GM23248 (cell line): ENCODE measurements around the gene DNAH2. TPM values are rescaled to one million over a fixed set of nuclear protein-coding genes. Genes with fewer than 3 reads are reported as not detected.

Experiments used
- DNase-seq: peaks from one replicate; pipeline ENCODE4 v3.0.0-alpha.2; 2015
- H2AFZ ChIP-seq: fragments of 200-600 bp; sonication (generic); 2 replicates; pipeline ENCODE4 v1.6.1; 2016; ENCODE audit warnings: antibody characterized with exemption
- H3F3A ChIP-seq: fragments of 200-600 bp; sonication (generic); 2 replicates; pipeline ENCODE4 v1.6.1; 2016; ENCODE audit warnings: mild to moderate bottlenecking, antibody characterized with exemption, mixed run types; ENCODE audit not compliant: insufficient read depth
- H3K27ac ChIP-seq: fragments of 200-600 bp; sonication (generic); 2 replicates; pipeline ENCODE4 v1.5.1; 2016; ENCODE audit warnings: mild to moderate bottlenecking
- H3K27me3 ChIP-seq: fragments of 200-600 bp; sonication (generic); replicated peaks from 2 replicates; pipeline ENCODE4 v1.6.1; 2016; ENCODE audit warnings: mild to moderate bottlenecking; ENCODE audit not compliant: insufficient read depth
- H3K36me3 ChIP-seq: fragments of 200-600 bp; sonication (generic); 2 replicates; pipeline ENCODE4 v1.6.1; 2016; ENCODE audit warnings: low read depth, mild to moderate bottlenecking
- H3K4me1 ChIP-seq: fragments of 200-600 bp; sonication (generic); 2 replicates; pipeline ENCODE4 v1.6.1; 2016; ENCODE audit warnings: mild to moderate bottlenecking; ENCODE audit not compliant: insufficient read depth
- H3K4me2 ChIP-seq: fragments of 200-600 bp; sonication (generic); one replicate; pipeline ENCODE4 v1.6.1; 2016; ENCODE audit warnings: mild to moderate bottlenecking; ENCODE audit not compliant: unreplicated experiment
- H3K4me3 ChIP-seq: fragments of 200-600 bp; sonication (generic); 2 replicates; pipeline ENCODE4 v1.5.1; 2016; ENCODE audit warnings: mild to moderate bottlenecking
- H3K79me2 ChIP-seq: fragments of 200-600 bp; sonication (generic); 2 replicates; pipeline ENCODE4 v1.6.1; 2016; ENCODE audit warnings: mild to moderate bottlenecking; ENCODE audit not compliant: insufficient read depth
- H3K9ac ChIP-seq: fragments of 200-600 bp; sonication (generic); 2 replicates; pipeline ENCODE4 v1.6.1; 2016; ENCODE audit warnings: mild to moderate bottlenecking
- H3K9me2 ChIP-seq: fragments of 200-600 bp; sonication (generic); 2 replicates; pipeline ENCODE4 v1.6.1; 2016; ENCODE audit warnings: mixed run types, mild to moderate bottlenecking, moderate library complexity; ENCODE audit not compliant: insufficient read depth
- H3K9me3 ChIP-seq: fragments of 200-600 bp; sonication (generic); one replicate; pipeline ENCODE4 v1.6.1; 2017; ENCODE audit warnings: low read depth
- H4K20me1 ChIP-seq: fragments of 200-600 bp; sonication (generic); 2 replicates; pipeline ENCODE4 v1.6.0; 2016; ENCODE audit not compliant: insufficient read depth
- EZH2 ChIP-seq: fragments of 200-600 bp; sonication (generic); IDR thresholded peaks from 2 replicates; pipeline ENCODE4 v1.6.1; 2018; ENCODE audit warnings: antibody characterized with exemption, mild to moderate bottlenecking; ENCODE audit not compliant: insufficient read depth, poor library complexity, severe bottlenecking
- EZH2phosphoT487 ChIP-seq: fragments of 200-600 bp; sonication (generic); IDR thresholded peaks from 2 replicates; pipeline ENCODE4 v1.6.1; 2018; ENCODE audit warnings: antibody characterized with exemption, moderate library complexity, mild to moderate bottlenecking, low read depth; ENCODE audit not compliant: insufficient read depth
- WGBS, 2 experiments: methylation state at CpG; one replicate each; pipeline ENCODE4 v1.1.6; 2015 to 2017; ENCODE audit warnings: low lambda C conversion rate in 2 of 2, low coverage in 1 of 2; ENCODE audit errors: missing lambda C conversion rate in 2 of 2; 5-methylcytosine and 5-hydroxymethylcytosine counted together
- in situ Hi-C: fragments of 300-500 bp; cut with MboI; formaldehyde crosslinking; loops from 2 replicates; pipeline ENCODE4 v1.15.0; 2020
- polyA plus RNA-seq: library from polyadenylated mRNA; unstranded; fragments of >200 nt; fragmentation: Nextera tagmentation; extraction: Ambion mirVana; gene quantifications from 2 replicates; pipeline ENCODE4 v1.2.1, GENCODE V29; 2016
- total RNA-seq: library from RNA; depleted of rRNA; stranded (reverse); fragments of >200 nt; shearing (Covaris generic); gene quantifications from 2 replicates; pipeline ENCODE4 v1.2.3, GENCODE V29; 2014

The DNAH2 gene
- total and polyA plus RNA-seq, 2 experiments from 2014 or later = not detected

DNA sequence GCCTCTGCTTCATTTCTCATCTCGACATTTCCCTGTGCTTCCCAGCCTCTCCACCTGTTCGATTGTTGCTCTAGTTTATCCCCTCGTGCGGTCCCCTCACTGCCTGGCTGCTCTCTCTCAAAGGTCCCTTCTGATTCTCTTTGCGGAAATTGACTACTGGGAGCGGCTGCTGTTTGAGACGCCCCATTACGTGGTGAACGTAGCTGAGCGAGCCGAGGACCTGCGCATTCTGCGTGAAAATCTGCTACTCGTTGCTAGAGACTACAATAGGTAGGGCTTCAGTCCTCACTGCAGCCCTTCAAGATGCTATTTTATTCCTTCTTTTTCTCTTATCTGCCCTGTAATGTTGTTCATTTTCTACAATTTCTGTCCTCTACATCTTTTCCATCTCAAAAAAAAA lies 39.4 kb downstream of the DNAH2 start:
- Histone ChIP-seq H3K4me2 (no peak overlapping the region), H3K4me3 (no peak overlapping the region), H2AFZ (no peak overlapping the region), H3K27ac (no peak overlapping the region), H3K9me3 (no peaks in the 10 kb centered on the region), H3K79me2 (no peaks in the 10 kb centered on the region), H4K20me1 (no peaks in the 10 kb centered on the region), H3K9me2 (no peaks in the 10 kb centered on the region), H3K36me3 (no peaks in the 10 kb centered on the region), H3K9ac (no peak overlapping the region), H3F3A (no peaks in the 10 kb centered on the region), H3K4me1 (no peaks in the 10 kb centered on the region; the same call in 1 of the 2 replicates), H3K27me3 (no peaks in the 10 kb centered on the region)
- 84 to 87% methylated on average over 14 of the region's 14 CpGs for WGBS, 2 experiments
- no peak for DNase-seq
- TF ChIP-seq EZH2phosphoT487 (no peak), EZH2 (no peak)
- in situ Hi-C loops = no loop called here

DNA sequence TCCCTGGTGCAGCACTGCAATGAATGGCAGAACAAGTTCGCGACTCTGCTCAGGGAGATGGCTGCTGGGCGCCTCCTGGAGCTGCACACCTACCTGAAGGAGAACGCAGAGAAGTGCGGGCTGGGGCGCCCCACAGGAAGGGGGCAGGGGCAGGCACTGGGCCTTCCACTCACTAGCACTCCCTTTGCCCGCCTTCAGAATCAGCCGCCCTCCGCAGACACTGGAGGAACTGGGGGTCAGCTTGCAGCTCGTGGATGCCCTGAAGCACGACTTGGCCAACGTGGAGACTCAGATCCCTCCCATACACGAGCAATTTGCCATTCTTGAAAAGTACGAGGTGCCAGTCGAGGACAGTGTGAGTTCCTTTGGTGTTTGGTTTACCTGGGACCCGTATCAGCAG lies 46.4 kb downstream of the DNAH2 start:
- Histone ChIP-seq H3K79me2 (no peaks in the 10 kb centered on the region), H3K4me3 (no peak overlapping the region), H4K20me1 (no peaks in the 10 kb centered on the region), H3K9me3 (no peaks in the 10 kb centered on the region), H3F3A (no peaks in the 10 kb centered on the region), H3K36me3 (no peaks in the 10 kb centered on the region), H3K27me3 (peaks cover 3% of the 10 kb centered on the region; the same call in 1 of the 2 replicates), H3K4me1 (no peaks in the 10 kb centered on the region), H3K9ac (no peak overlapping the region), H2AFZ (no peak overlapping the region), H3K4me2 (no peak overlapping the region), H3K27ac (no peak overlapping the region), H3K9me2 (no peaks in the 10 kb centered on the region)
- no peak for DNase-seq
- 72 to 76% methylated on average over 14 to 16 of the region's 16 CpGs for WGBS, 2 experiments
- TF ChIP-seq EZH2phosphoT487 = no peak
- no peak for TF ChIP-seq EZH2
- in situ Hi-C loops = no loop called here

DNA sequence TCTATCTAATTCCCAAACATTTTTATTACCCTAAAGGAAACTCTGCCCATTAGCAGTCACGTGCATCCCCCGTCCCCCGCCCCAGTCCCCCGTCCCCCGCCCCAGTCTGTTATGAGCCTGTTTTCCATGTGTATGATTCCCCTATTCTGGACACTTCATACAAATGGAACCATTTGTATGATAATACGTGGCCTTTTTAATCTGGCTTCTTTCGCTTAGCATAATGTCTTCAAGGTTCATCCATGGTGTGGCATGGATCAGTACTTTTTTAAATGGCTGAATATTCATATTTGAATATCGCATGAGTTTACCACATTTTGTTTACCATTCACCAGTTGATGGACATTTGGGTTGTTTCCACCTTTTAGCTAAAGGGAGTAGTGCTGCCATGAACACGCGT lies 49.5 kb downstream of the DNAH2 start:
- Histone ChIP-seq H3K9me2 (no peaks in the 10 kb centered on the region), H3K27me3 (peaks cover 4% of the 10 kb centered on the region; the same call in 1 of the 2 replicates), H3K79me2 (no peaks in the 10 kb centered on the region), H3K4me2 (no peak overlapping the region), H3K36me3 (no peaks in the 10 kb centered on the region), H2AFZ (no peak overlapping the region), H3K27ac (no peak overlapping the region), H3K9ac (no peak overlapping the region), H3K4me3 (no peak overlapping the region), H3K4me1 (no peaks in the 10 kb centered on the region), H3F3A (no peaks in the 10 kb centered on the region), H4K20me1 (no peaks in the 10 kb centered on the region), H3K9me3 (no peaks in the 10 kb centered on the region)
- in situ Hi-C loops = no loop called here
- no peak for TF ChIP-seq EZH2
- no peak for TF ChIP-seq EZH2phosphoT487
- no peak for DNase-seq
- 27 to 30% methylated on average over 10 of the region's 10 CpGs for WGBS, 2 experiments

GRCh38 chr17:7767405-7768021 lies 50.0 kb downstream of the DNAH2 start:
- DNase-seq = no peak
- 68% methylated on average over 17 of the region's 17 CpGs for WGBS, 2 experiments

More at GRCh38 chr17:7767405-7768021, 50.0 kb downstream of the DNAH2 start:
- peaks cover 4% of the 10 kb centered on the region; the same call in 1 of the 2 replicates for H3K27me3 ChIP-seq
- no peaks in the 10 kb centered on the region for H3K4me1 ChIP-seq
- no peaks in the 10 kb centered on the region for H3K9me3 ChIP-seq
- H3K9me2 ChIP-seq = no peaks in the 10 kb centered on the region
- no peaks in the 10 kb centered on the region for H3K79me2 ChIP-seq
- no peak overlapping the region for H2AFZ ChIP-seq
- no peaks in the 10 kb centered on the region for H3F3A ChIP-seq
- H3K4me3 ChIP-seq = no peak overlapping the region
- no peak overlapping the region for H3K4me2 ChIP-seq
- in situ Hi-C loops = no loop called here
- TF ChIP-seq EZH2 = no peak
- TF ChIP-seq EZH2phosphoT487 = no peak
- H3K9ac ChIP-seq = no peak overlapping the region
- no peaks in the 10 kb centered on the region for H4K20me1 ChIP-seq
- no peak overlapping the region for H3K27ac ChIP-seq
- no peaks in the 10 kb centered on the region for H3K36me3 ChIP-seq
